OCI-LY3 (cell line): ENCODE data around the gene FRYL.

Source experiments
- EZH2phosphoT487 ChIP-seq: fragments of 200-600 bp; shearing (Covaris generic); IDR thresholded peaks from 2 replicates; pipeline ENCODE4 v1.6.1; 2018; ENCODE audit warnings: antibody characterized with exemption, mixed run types, low read depth
- TF ChIP-seq, protein P1 (sequence below): fragments of 200-600, 300-600 bp; sonication (generic); IDR thresholded peaks from 2 replicates; pipeline ENCODE4 v1.5.1; 2014; ENCODE audit warnings: antibody characterized with exemption, low read length, low read depth

DNA sequence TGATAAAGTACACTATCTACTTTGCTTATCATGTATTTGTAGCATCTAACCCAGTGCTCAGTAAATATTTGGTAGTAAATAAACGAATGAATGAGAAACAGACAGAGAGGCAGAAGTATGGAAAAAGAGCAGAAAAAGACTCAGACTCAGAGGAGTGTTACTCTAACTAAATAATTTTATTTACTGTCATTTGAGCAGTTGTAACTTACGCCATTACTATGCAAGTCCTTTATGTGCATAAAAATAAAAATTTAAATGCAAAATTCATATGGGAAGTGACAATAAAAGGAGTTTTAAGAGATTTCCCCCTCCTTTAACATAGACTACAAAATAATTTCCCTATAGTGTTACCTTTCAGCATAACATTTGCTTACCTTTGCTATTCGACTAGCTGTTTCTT lies 240.5 kb downstream of the FRYL start:
- TF ChIP-seq, protein P1, sequence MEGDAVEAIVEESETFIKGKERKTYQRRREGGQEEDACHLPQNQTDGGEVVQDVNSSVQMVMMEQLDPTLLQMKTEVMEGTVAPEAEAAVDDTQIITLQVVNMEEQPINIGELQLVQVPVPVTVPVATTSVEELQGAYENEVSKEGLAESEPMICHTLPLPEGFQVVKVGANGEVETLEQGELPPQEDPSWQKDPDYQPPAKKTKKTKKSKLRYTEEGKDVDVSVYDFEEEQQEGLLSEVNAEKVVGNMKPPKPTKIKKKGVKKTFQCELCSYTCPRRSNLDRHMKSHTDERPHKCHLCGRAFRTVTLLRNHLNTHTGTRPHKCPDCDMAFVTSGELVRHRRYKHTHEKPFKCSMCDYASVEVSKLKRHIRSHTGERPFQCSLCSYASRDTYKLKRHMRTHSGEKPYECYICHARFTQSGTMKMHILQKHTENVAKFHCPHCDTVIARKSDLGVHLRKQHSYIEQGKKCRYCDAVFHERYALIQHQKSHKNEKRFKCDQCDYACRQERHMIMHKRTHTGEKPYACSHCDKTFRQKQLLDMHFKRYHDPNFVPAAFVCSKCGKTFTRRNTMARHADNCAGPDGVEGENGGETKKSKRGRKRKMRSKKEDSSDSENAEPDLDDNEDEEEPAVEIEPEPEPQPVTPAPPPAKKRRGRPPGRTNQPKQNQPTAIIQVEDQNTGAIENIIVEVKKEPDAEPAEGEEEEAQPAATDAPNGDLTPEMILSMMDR: no peak
- TF ChIP-seq EZH2phosphoT487: no peak
